Endothelial cell (in vitro differentiated cells): ENCODE data around the gene MAGI1. TPM values are rescaled to one million over a fixed set of nuclear protein-coding genes. Genes with fewer than 3 reads are reported as not detected.

Experiments
- DNase-seq: peaks from one replicate; pipeline ENCODE4 v3.0.0; 2021; ENCODE audit warnings: low spot score
- H3K27ac Mint-ChIP-seq: one replicate; pipeline ENCODE4 v1.8.0; 2021; ENCODE audit warnings: mixed read lengths, inconsistent platforms; ENCODE audit not compliant: unreplicated experiment
- H3K27me3 Mint-ChIP-seq: one replicate; pipeline ENCODE4 v1.8.0; 2021; ENCODE audit warnings: mild to moderate bottlenecking, moderate library complexity, mixed read lengths, inconsistent platforms; ENCODE audit not compliant: unreplicated experiment
- H3K36me3 Mint-ChIP-seq: one replicate; pipeline ENCODE4 v1.8.0; 2021; ENCODE audit warnings: mild to moderate bottlenecking, low read depth, mixed read lengths, inconsistent platforms; ENCODE audit not compliant: unreplicated experiment
- H3K4me1 Mint-ChIP-seq: one replicate; pipeline ENCODE4 v1.8.0; 2021; ENCODE audit warnings: mild to moderate bottlenecking, mixed read lengths, inconsistent platforms; ENCODE audit not compliant: unreplicated experiment
- H3K4me3 Mint-ChIP-seq: one replicate; pipeline ENCODE4 v1.8.0; 2021; ENCODE audit warnings: mild to moderate bottlenecking, mixed read lengths, inconsistent platforms; ENCODE audit not compliant: unreplicated experiment
- H3K9me3 Mint-ChIP-seq: one replicate; pipeline ENCODE4 v1.8.0; 2021; ENCODE audit warnings: mixed read lengths, inconsistent platforms; ENCODE audit not compliant: unreplicated experiment
- CTCF ChIP-seq: fragments of 200-600 bp; sonication (generic); IDR thresholded peaks from one replicate; pipeline ENCODE4 v1.5.0; 2021; ENCODE audit warnings: antibody characterized with exemption; ENCODE audit not compliant: unreplicated experiment
- total RNA-seq: library from RNA; stranded (reverse); fragmentation: NEBNext Ultra II Directional; extraction: Animal tissue kit (Norgen Biotek cat#: 25700); gene quantifications from one replicate; pipeline ENCODE4 v1.2.1, GENCODE V29; 2021; ENCODE audit not compliant: unreplicated experiment

Gene MAGI1
- total RNA-seq, 1 donor from 2014 or later, result 33.8 TPM

GRCh38 chr3:65508750-65509422 lies 529.8 kb downstream of the MAGI1 start:
- H3K9me3 Mint-ChIP-seq, result no peaks in the 10 kb centered on the region
- no peaks in the 10 kb centered on the region for H3K36me3 Mint-ChIP-seq
- DNase-seq, result no peak
- TF ChIP-seq CTCF, result no peak
- H3K4me3 Mint-ChIP-seq, result peak overlapping the region; percentile 71
- no peaks in the 10 kb centered on the region for H3K27me3 Mint-ChIP-seq
- peaks cover 3% of the 10 kb centered on the region for H3K4me1 Mint-ChIP-seq
- H3K27ac Mint-ChIP-seq, result peak overlapping the region; percentile 52

GRCh38 chr3:65507437-65507836 lies 531.3 kb downstream of the MAGI1 start:
- TF ChIP-seq CTCF, result no peak
- Mint-ChIP-seq H3K4me1 (peaks cover 3% of the 10 kb centered on the region), H3K27ac (no peak overlapping the region), H3K9me3 (no peaks in the 10 kb centered on the region), H3K36me3 (no peaks in the 10 kb centered on the region), H3K4me3 (no peak overlapping the region), H3K27me3 (no peaks in the 10 kb centered on the region)
- no peak for DNase-seq

- Mint-ChIP-seq H3K27ac (no peak overlapping the region), H3K9me3 (no peaks in the 10 kb centered on the region), H3K4me1 (peaks cover 11% of the 10 kb centered on the region), H3K4me3 (no peak overlapping the region), H3K27me3 (peaks cover 2% of the 10 kb centered on the region), H3K36me3 (no peaks in the 10 kb centered on the region)
- DNase-seq, result no peak
- TF ChIP-seq CTCF, result no peak
These were observed 534.9 kb downstream of the MAGI1 start for GRCh38 chr3:65503776-65504175.

- Mint-ChIP-seq H3K27me3 (peaks cover 2% of the 10 kb centered on the region), H3K36me3 (no peaks in the 10 kb centered on the region), H3K4me3 (no peak overlapping the region), H3K4me1 (peaks cover 8% of the 10 kb centered on the region), H3K27ac (no peak overlapping the region), H3K9me3 (no peaks in the 10 kb centered on the region)
- TF ChIP-seq CTCF, result no peak
- no peak for DNase-seq
These were observed 536.2 kb downstream of the MAGI1 start for GRCh38 chr3:65502526-65502925.

- Mint-ChIP-seq H3K9me3 (no peaks in the 10 kb centered on the region), H3K4me1 (peaks cover 8% of the 10 kb centered on the region), H3K27ac (peak overlapping the region; percentile 3), H3K27me3 (peaks cover 3% of the 10 kb centered on the region), H3K4me3 (no peak overlapping the region), H3K36me3 (no peaks in the 10 kb centered on the region)
- no peak for DNase-seq
- no peak for TF ChIP-seq CTCF
These were observed 538.1 kb downstream of the MAGI1 start for GRCh38 chr3:65500398-65501306.
